HG03060 (cell line): ENCODE measurements around the gene MAP3K5.
"Not testable (repeated sequence)": the region's sequence is repeated elsewhere in the genome, so short reads cannot be mapped to it uniquely, and the experiment has no call there.

ENCODE experiments used
- ATAC-seq: cut with Tn5 transposase; IDR thresholded peaks from one replicate; pipeline ENCODE4 v1.9.1; 2021; ENCODE audit warnings: low read depth, moderate number of reproducible peaks; ENCODE audit not compliant: unreplicated experiment

Gene MAP3K5

GRCh38 chr6:136772685-136773472 is 19.4 kb downstream of the MAP3K5 start:
- ATAC-seq: peak; percentile 60

DNA sequence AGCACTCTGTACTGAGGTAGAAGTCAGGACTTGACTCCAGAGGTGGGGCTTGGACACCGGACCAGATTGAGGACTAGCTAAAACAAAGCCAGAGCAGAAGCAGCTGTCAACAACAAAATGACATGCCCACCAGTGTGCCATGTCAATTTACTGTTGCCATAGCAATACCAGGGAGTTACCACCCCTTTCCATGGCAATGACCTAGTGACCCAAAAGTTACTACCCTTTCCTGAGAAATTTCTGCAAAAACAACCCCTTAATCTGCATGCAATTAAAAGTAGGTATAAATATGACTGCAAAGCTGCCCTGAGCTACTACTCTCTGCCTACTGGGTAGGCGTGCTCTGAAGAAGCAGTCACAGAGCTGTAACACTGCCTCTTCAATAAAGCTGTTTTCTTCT is 21.0 kb downstream of the MAP3K5 start:
- no peak for ATAC-seq

- no peak for ATAC-seq
Observed at GRCh38 chr6:136769759-136770158, 22.5 kb downstream of the MAP3K5 start.

DNA sequence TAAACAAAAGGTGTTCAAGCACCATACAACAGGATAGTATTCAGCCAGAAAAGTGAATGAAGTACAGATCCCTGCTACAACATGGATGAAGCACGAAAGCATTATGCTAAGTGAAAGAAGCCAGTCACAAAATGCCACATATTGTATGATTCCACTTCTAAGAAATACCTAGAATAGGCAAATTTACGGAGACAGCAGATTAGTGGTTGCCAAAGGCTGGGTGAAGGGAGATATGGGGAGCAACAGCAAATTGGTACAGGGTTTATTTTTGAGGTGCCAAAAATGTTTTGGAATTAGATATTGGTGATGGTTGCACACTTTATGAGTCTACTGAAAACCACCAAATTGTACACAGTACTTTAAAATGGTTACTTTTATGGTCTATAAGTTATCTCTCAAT is 23.2 kb downstream of the MAP3K5 start:
- no peak for ATAC-seq

- ATAC-seq: no peak
Observed at GRCh38 chr6:136767570-136768309, 24.5 kb downstream of the MAP3K5 start.

GRCh38 chr6:136767103-136767502 is 25.2 kb downstream of the MAP3K5 start:
- no peak for ATAC-seq

- no peak for ATAC-seq
Observed at GRCh38 chr6:136766274-136766673, 26.0 kb downstream of the MAP3K5 start.

DNA sequence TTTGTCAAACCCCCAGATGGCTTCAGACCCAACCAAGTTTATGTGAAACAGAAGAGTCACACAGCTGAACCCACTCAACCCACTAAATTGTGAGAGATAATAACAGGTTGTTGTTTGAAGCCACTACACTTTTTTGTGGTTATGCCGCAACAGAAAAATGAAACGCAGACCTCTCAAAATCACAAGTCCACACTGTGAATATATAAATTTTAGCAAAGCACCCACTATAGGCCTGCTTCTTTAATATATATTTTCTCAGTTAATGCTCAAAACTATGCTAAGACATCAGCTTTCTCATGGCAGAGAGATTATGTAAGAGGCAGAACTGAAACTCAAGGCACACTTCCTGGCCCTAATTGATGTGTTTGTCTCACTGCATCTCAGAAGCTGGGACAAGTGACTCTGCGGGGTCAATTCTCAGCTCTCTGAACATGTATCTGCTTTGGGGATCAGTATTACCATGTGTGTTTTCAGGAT is 27.7 kb downstream of the MAP3K5 start:
- ATAC-seq: peak; percentile 30

- ATAC-seq: peak; percentile 44
Observed at GRCh38 chr6:136763716-136764516, 28.4 kb downstream of the MAP3K5 start.

DNA sequence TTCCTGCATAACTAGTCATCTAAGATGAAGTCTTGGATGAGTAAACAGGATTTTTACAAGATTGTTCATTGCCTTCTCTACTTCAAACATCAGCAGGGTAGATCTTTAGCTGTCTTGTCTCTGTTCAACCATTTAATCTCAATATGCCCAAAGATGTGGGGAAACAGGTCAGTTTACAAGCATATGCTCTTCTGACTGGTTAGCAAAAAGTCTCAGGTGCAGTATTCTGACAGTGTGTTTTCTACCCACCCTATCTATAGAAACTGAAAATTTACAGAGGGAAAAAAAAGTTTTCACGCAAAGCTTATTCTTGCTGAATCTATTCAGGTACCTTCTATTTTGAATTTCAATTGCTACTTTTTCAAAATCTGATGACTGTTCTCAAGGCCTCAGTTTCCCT is 29.0 kb downstream of the MAP3K5 start:
- no peak for ATAC-seq

DNA sequence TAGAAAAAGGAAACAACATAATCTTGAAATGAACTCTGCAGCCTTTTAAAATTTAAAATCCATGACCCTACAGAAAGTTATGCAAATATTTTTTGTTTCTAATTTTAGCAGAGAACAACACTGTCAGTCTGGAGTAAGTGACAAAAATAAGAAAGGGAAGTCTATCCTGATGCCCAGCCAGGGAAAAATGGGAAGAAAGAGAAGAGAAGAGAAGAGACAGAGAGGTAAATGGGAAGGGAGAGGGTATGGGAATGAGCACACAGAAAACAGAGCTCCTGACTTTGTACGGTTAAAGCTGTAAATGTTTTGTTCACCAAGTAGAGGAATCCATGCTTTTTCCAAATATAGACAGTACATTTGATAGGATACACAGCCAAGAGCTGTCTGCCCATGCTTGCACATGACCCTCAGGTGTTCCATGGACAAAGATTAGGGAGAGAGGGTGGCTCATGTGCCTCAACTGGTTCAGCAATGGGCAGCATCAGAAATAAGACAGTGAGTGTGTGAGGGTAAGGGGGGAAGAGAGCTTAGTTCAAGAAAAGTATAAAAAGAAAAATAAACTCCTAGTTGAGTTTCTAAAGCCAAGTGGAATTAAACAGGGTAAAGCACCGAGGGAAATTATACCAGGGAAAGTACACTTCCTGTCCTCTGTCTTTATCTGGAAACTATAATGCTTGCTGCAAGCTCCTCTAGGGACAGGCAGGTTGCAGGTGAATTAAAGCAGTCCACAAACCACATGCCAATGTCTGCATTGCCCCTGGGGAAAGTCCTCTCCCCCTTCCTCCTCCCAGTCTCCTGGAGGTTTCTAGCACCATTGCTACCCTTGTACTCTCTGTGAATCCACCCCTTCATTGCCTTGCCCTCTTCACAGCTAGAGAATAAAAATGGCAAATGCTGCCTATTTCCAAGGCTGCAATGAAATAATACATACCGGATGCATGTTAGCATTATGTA is 30.0 kb downstream of the MAP3K5 start:
- no peak for ATAC-seq

DNA sequence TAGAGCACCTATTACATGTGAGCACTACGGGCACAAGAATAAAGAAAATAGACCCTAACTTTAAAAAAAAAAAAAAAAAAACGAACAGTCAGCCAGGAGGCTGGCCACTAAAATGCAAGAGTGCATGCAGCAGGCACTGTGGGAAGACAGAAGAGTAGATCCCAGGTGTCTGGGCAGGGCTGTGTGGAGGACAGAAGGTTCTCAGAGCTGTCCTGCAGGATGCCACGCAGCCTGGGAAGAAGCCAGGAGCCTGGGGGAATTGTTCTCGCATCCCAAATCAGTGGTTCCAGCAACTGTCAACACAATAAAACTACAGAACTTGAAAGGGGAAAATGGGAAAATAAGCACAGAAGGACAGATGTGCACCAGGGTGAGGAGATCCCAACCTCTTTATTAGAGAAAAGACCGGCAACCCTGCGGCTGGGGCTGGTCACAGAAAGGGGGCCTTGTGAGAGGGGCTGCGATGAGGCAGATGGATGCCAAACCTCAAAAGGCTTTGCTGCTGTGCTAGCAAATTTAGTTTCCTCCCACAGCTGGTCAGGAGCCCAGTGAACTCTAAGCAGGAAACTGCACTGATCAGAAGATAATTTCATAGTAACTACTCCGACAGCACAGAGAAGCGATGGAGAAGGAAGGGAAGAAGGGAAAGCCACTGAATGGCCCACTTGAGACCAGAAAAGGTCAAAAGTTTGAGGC is 30.9 kb downstream of the MAP3K5 start:
- ATAC-seq: no peak

GRCh38 chr6:136760781-136761180 is 31.5 kb downstream of the MAP3K5 start:
- ATAC-seq: not testable (repeated sequence)

- no peak for ATAC-seq
Observed at GRCh38 chr6:136757150-136757549, 35.1 kb downstream of the MAP3K5 start.

- no peak for ATAC-seq
Observed at GRCh38 chr6:136754820-136755219, 37.5 kb downstream of the MAP3K5 start.

DNA sequence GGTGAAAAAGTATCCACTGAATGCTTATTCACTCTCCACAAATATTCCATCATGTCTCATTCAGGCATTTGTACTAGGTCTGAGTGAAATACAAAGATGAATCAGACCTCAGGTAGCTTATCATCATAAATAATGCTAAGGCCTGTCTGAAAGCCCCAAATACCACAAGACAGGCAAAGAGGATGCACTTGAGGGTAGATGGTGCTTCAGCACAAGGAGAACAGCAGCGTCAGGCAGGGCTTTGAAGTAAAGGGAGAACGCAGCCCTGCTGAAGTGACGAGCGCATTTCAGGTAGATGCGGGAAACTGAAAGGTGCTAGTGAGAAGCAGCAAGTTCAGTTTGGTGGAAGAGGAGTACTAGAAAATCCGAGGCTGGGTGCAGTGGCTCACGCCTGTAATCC is 38.7 kb downstream of the MAP3K5 start:
- no peak for ATAC-seq

GRCh38 chr6:136752554-136752953 is 39.7 kb downstream of the MAP3K5 start:
- ATAC-seq: no peak

DNA sequence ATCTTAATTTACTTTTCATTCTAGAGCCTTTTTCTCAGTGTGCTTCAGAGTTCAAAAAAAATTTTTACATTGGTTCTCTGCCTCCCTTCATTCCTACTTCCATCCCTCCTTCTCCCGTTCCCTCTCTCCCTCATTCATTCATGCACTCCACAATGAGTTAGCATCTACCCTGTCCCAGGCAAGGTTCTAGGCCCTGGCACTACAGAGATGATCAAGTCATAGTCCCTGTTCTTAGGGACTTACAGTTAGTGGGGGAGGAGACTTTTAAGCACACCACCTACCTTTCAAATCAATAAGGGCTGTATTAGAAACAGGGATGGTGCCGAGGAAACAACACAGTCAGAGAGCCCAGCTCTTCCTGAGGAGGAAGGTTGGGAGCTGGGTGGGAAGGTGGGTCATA is 40.3 kb downstream of the MAP3K5 start:
- no peak for ATAC-seq

GRCh38 chr6:136751522-136751956 is 40.7 kb downstream of the MAP3K5 start:
- peak; percentile 87 for ATAC-seq
